HK-2 (cell line): ENCODE measurements around the gene TUBB2A.

Experiments
- DNase-seq: peaks from one replicate; pipeline ENCODE4 v3.0.0-alpha.2; 2018; ENCODE audit not compliant: unreplicated experiment

TUBB2A gene

DNA sequence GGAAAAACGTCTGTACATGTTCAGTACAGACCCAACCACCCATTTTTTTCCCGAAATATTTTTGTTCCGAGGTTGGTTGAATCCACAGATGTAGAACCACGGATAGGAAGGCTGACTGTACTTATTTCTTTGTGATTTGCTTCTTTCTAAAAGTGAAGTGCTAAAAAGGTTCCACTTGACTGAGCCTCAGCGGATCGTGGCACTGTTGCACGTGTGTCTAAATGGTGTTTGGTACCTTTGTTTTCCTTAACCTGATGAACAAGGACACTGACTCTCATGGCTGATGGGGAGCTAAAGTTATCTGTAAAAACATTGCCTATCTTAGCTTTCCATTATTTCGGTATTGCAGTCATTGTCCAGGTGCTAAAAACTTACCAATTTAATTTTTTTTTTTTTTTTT is 32.7 kb downstream of the TUBB2A start:
- no peak for DNase-seq

GRCh38 chr6:3122823-3123182 is 34.5 kb downstream of the TUBB2A start:
- no peak for DNase-seq

- DNase-seq, result no peak
Measured at GRCh38 chr6:3120765-3121089, 36.6 kb downstream of the TUBB2A start.

- DNase-seq, result no peak
Measured at GRCh38 chr6:3119040-3119723, 38.2 kb downstream of the TUBB2A start.

DNA sequence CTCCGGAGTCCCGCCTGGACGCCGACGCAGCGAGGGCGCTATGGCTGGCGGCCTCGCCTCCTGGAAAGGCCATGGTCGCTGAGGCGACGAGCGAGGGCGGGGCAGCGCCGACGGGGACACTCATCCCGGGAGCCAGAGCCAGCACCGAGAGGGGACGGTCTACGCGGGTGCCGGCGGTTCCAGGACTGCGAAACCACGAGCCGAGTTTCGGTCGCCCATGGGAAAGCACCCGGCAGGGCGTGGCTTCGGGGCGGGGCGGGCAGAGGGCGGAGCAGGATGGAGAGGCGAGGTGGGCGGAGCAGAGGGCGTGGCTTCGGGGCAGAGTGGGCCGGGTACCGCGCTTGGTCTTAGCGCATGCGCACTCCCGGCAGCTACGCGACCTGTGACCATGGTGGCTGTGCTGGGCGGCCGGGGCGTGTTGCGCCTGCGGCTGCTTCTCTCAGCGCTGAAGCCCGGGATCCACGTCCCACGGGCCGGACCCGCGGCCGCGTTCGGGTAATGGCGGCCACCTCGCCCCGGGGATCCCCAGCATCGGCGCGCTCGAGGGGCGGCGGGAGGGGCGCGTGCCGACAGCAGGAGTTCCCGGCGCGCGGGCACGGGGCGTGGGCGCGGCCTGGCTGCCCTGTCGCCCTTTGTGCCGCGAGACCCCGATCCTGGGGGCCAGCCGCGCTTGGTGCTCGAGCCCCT is 38.8 kb downstream of the TUBB2A start, which contains the start of gene BPHL:
BPHL (plus strand) TSS at position 359 of the 687 bp plus-strand sequence; CDS start at position 389, 30 bp downstream.
- peak; percentile 99 for DNase-seq

- DNase-seq, result no peak
Measured at GRCh38 chr6:3117912-3118352, 39.4 kb downstream of the TUBB2A start.

DNA sequence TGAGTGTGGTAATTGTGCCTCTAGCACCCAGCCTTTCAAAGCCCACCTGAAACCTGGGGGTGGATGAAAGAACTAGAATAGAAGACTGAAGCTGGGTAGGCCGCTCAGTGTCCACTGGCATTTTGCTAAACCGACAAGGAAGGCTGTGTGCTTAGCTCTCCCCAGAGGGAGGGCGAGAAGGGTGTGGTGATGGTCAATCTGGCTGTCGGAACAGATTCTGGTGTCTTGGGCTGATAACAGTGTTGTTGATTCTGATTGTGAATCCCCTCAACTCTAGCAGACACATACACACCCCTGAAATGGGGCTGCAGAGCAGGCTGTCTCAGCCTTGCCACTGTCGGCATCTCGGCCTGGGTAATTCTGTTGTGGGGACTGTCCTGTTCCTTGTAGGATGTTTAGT is 43.0 kb downstream of the TUBB2A start:
- no peak for DNase-seq

- no peak for DNase-seq
Measured at GRCh38 chr6:3109761-3110160, 47.6 kb downstream of the TUBB2A start.

- DNase-seq, result no peak
Measured at GRCh38 chr6:3108746-3109414, 48.5 kb downstream of the TUBB2A start.
